Loucy (cell line): ENCODE measurements around the gene KCNJ6.

Experiments
- EZH2phosphoT487 ChIP-seq: fragments of 200-600 bp; IDR thresholded peaks from 2 replicates; pipeline ENCODE4 v1.6.1; 2018; ENCODE audit warnings: antibody characterized with exemption, mild to moderate bottlenecking, moderate library complexity, borderline replicate concordance
- TF ChIP-seq, protein P1 (sequence below): fragments of 200-600 bp; sonication (generic); conservative IDR thresholded peaks from 2 replicates; pipeline ENCODE4 v1.5.1; 2014; ENCODE audit warnings: mild to moderate bottlenecking, antibody characterized with exemption, low read length

DNA sequence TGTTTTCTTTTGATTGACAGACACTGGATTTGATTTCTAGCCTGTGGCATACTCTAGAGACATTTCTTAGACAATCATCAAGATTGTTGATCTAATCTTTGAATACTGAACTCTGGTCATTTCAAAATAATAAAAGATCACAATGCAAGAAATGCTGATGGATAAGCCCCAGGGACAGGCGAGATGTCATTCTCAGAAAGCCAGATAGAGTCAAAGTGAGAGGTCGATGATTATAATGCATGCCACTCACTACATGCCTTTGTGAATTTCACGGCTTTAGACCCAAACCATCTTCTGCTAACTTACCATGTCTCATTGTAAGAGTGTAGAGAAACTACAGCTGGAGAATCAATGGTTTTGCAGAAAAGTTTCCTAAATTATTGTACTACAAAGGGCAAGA, 292.6 kb downstream of the KCNJ6 start:
- TF ChIP-seq, protein P1, sequence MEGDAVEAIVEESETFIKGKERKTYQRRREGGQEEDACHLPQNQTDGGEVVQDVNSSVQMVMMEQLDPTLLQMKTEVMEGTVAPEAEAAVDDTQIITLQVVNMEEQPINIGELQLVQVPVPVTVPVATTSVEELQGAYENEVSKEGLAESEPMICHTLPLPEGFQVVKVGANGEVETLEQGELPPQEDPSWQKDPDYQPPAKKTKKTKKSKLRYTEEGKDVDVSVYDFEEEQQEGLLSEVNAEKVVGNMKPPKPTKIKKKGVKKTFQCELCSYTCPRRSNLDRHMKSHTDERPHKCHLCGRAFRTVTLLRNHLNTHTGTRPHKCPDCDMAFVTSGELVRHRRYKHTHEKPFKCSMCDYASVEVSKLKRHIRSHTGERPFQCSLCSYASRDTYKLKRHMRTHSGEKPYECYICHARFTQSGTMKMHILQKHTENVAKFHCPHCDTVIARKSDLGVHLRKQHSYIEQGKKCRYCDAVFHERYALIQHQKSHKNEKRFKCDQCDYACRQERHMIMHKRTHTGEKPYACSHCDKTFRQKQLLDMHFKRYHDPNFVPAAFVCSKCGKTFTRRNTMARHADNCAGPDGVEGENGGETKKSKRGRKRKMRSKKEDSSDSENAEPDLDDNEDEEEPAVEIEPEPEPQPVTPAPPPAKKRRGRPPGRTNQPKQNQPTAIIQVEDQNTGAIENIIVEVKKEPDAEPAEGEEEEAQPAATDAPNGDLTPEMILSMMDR, result no peak
- no peak for TF ChIP-seq EZH2phosphoT487
